LoVo (cell line): ENCODE results near the gene MX2.
"Not testable (repeated sequence)": the region's sequence is repeated elsewhere in the genome, so short reads cannot be mapped to it uniquely, and the experiment has no call there.

Source experiments
- DNase-seq: peaks from one replicate; pipeline ENCODE4 v3.0.0-alpha.2; 2016; ENCODE audit warnings: low spot score

The MX2 gene

DNA sequence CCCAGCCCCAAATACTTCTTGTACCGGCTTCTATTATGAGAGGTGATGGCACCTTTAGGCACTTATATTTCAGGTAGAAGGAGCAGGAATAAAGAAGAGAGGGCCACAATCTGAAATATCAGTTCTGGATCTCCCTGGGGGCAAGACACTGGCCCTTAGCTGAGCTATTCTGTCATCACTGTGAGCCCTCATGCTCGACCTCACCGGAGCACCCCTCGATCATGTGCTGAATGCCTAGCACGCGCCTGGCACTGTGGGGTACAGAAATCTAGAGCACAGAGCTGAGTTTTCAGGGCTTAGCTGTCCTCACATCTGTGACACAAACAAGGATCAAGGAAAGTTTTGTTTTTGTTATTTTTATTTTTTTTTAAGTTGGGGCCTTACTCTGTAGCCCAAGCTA lies 56.6 kb downstream of the MX2 start:
- DNase-seq, result no peak

DNA sequence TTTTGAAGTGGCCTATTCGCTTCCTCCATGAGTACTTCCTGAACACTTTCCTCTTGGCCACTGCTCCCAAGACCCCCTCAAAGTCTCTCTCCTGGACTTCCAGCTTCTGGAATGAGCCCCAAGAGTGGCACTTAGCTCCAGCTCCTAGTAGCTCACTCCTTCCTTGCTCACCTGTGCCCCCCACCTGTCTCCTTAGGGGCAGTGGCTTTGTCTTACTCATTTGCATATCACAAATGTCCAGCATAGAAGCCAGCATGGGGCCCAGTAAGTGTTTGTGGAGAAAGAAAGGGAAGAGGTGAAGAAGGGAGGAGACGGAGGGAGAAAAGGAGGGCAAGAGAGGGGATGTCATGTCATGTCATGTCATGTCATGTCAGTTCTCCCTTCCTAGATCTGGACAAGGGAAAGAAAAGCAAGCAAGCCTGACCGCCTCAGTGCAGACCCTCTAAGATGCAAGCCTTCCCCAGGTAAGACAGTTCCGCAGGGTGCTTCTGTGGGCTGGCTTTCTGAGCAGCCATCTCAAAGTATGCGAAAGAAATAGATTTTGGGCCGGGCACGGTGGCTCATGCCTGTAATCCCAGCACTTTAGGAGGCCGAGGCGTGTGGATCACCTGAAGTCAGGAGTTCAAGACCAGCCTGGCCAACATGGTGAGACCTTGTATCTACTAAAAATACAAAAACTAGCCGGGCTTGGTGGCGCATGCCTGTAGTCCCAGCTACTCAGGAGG lies 57.3 kb downstream of the MX2 start:
- no peak for DNase-seq

DNA sequence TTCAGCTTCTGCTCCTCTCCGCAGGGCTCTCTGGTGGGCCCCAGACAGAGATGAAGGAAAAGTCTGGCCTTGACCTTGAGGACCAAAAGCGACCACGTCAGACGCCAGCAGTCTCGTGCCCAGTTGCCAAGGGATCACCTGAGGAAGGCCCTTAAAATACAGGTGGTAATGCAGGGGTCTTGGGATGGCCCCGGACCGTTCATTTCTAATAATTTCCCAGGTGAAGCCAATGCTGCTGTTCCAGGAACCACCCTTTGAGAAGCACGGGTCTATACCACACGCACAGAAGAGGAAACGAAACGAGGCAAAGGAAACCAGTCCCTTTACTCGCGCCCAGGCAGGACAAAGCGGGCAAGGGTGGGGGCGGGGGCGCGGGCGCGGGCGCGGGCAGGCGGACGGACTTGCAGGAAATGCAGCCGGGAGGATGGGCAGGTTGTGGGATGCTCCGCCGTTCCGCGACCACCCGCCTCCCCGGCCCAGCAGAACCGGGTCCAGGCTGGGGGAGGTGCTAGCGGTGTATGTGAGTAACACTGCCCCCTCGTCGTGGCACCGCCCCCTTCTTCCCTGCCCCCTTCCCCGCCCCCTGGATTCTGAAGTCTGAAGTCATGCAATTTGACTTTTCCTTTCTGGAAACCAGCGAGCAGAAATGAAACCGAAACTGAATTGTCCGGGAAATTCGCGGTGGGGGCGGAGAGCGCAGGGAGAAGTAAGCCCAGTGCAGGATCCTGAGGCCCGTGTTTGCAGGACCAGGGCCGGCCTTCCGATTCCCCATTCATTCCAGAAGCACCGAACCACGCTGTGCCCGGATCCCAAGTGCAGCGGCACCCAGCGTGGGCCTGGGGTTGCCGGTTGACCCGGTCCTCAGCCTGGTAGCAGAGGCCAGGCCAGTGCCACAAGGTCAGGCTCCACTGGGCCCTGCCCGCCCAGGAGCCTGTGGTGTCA lies 58.4 kb downstream of the MX2 start:
- peak; percentile 84 for DNase-seq

DNA sequence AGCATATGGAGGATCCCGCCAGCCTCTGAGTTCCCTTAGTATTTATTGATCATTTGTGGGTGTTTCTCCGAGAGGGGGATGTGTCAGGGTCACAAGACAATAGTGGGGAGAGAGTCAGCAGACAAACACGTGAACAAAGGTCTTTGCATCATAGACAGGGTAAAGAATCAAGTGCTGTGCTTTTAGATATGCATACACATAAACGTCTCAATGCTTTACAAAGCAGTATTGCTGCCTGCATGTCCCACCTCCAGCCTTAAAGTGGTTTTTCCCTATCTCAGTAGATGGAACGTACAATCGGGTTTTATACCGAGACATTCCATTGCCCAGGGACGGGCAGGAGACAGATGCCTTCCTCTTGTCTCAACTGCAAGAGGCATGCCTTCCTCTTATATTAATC lies 59.2 kb downstream of the MX2 start:
- not testable (repeated sequence) for DNase-seq

DNA sequence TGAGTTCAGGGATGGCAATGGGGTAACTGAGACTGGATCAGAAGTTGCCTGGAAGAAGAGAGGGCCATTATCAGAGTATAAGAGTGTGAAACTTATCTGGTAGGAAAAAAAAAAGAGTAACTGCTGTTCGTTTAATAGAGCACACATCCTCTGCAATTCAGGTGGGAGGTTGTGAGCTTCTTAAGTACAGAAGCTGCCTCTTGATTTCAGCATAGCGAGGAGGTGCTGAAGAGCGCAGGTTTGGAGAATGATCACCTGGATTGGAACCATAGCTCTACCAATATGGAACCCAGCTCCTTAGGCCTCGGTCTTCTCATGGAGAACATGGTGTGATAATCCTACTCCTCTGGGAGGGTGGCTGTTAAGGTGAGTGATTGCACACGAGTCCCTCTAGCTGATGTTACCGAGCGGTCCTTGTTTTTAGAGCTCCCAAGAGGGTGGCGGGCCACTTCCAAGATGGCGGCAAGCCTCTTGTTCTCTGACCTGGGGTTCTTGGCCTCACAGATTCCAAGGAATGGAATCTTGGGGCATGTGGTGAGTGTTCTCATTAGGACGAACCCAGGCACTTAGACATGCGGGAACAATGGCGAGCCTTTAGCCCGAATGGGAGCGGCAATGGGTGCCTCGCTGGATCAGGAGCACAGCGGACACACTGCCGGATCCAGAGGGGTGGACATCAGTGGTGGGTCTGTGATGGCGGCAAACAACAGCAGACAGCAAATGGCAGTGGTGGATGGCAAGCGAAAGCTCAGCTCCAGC lies 60.9 kb downstream of the MX2 start:
- no peak for DNase-seq

DNA sequence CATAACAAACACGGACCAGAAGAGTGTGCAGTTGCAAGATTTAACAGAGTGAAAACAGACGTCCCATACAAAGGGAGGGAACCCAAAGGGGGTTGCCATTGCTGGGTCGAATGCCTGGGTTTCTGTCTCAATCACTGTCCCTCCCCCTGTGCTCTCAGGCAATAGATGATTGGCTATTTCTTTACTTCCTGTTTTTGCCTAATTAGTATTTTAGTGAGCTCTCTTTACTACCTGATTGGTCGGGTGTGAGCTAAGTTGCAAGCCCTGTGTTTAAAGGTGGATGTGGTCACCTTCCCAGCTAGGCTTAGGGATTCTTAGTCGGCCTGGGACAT lies 61.4 kb downstream of the MX2 start:
- not testable (repeated sequence) for DNase-seq

DNA sequence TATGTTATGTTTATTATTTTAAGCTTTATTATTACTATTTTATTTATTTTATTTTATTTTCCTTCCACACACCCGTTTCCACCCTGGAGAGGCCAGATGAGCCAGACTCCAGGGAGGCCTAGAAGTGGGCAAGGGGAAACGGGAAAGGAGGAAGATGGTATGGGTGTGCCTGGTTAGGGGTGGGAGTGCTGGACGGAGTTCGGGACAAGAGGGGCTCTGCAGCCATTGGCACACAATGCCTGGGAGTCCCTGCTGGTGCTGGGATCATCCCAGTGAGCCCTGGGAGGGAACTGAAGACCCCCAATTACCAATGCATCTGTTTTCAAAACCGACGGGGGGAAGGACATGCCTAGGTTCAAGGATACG lies 63.7 kb downstream of the MX2 start:
- no peak for DNase-seq

DNA sequence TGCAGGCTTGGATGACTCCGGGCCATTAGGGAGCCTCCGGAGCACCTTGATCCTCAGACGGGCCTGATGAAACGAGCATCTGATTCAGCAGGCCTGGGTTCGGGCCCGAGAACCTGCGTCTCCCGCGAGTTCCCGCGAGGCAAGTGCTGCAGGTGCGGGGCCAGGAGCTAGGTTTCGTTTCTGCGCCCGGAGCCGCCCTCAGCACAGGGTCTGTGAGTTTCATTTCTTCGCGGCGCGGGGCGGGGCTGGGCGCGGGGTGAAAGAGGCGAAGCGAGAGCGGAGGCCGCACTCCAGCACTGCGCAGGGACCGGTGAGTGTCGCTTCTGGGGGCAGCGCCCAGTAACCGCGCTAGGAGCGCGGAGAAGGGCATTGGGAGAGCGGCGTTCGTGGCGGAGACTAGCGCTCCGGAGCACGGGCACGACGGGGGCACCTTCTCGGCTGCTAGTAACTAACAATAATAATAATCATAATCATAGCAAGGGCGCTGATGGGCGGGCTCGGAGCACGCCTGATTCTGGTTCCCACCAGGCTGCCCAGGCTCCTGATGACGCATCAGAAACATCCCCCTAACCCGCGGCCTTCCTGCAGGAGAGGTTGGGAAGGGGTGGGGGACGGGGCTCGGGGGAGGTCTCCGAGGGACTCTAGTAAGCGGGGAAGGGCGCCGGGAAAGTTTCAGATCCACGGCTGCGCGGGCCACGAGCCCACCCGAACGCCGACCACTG lies 64.3 kb downstream of the MX2 start, which contains the start of gene MX1:
Gene MX1 (plus strand): TSS at position 286 of the 722 bp plus-strand sequence. CDS start 5,832 bp downstream, outside the sequence.
- DNase-seq, result peak; percentile 81

DNA sequence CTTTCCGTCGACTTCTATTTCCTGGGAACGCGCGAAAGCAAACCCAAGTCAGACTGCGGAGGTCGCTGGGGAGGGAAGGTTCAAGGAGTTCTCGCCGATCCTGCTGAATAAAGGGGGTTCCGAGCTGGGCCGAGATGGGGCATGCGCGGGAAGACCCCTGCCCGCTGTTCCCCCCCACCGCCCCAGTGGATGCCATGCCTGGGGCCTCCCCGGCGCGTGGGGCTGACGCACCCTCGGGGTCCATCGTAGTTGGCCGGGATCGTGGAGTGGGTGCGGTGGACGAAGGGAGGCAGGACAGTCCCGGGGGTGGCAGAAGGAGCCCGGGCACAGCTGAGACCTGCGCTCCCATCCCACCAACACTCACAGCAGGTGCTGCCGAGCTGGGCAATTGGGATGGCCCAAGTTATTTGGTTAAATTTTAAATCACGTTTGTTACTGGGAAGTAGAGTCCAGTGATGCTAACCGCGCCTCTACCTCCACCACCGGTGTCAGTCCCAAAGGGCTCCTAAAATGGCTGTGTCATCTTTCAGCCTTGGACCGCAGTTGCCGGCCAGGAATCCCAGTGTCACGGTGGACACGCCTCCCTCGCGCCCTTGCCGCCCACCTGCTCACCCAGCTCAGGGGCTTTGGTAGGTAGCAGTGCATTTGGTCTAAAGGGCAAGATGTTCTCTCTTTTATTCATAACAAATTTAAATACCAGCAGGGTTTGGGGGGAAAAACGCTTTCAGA lies 65.0 kb downstream of the MX2 start:
- no peak for DNase-seq

DNA sequence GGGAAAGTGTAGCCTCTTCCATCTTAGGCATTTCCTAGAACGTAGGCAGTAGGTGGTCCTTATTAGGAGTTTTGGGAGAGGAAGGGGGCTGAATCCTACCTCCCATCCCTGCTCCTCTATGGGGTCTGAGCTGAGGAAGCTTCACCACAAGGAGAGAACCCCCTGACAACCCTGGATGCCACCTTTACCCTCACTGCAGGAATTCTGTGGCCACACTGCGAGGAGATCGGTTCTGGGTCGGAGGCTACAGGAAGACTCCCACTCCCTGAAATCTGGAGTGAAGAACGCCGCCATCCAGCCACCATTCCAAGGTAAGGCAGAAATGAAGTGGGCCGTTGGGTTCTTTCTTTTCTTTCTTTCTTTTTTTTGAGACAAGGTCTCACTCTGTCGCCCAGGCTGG lies 65.7 kb downstream of the MX2 start:
- no peak for DNase-seq

DNA sequence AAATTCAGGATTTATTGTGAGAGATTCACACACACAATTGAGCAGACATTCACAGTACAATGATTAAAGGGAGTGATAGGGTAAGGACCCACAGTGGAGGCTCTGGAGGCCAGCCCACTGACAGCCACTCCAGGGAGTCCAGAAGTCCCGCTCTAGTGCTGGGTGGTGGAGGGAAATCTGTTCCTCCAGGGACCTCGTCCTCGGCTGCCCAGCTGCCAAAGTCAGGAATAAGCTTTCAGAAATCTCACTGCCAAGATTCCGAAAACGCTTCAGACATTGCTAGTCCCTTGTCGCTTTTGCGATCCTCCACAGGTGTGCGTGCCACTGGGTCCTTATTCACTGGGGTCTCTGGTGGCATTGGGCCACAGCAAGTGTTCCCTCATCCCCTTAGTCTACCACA lies 66.5 kb downstream of the MX2 start:
- no peak for DNase-seq

DNA sequence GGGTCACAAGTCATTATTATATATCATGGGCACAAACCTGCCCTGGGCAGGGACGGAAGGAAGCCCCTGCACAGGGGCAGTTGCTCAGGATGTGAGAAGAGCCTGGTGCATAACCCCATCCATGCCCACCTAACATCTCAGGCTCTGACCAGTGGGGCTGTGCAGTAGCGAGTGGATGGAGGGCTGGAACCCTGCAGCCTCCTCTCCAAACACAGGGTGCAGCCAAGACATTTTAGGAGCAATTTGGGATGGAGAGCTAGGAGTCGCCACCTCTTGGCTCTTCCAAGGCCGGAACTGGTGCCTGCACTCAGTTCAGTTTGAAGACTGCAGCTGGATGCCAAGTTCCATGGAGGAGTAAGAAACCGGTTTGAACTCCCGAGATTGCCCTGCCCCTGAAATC lies 67.0 kb downstream of the MX2 start:
- DNase-seq, result no peak

DNA sequence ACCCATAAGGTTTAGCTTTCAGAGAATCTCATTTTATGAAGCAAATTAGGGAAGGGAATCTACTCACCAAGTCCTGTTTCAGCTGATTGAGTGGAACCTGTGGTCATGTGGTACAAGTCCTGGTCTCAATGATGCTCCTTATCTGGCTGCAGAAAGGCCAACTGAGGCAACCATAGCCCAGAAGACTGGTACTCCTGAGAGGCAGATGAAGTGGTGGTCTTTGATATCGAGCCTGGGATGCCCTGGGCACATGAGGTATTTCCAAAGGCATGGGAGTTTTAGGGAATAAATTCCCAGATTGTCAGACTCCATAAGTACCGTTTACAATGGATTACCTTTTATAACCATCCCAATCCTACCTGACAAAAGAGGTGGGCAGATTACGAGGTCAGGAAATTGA lies 67.5 kb downstream of the MX2 start:
- no peak for DNase-seq

DNA sequence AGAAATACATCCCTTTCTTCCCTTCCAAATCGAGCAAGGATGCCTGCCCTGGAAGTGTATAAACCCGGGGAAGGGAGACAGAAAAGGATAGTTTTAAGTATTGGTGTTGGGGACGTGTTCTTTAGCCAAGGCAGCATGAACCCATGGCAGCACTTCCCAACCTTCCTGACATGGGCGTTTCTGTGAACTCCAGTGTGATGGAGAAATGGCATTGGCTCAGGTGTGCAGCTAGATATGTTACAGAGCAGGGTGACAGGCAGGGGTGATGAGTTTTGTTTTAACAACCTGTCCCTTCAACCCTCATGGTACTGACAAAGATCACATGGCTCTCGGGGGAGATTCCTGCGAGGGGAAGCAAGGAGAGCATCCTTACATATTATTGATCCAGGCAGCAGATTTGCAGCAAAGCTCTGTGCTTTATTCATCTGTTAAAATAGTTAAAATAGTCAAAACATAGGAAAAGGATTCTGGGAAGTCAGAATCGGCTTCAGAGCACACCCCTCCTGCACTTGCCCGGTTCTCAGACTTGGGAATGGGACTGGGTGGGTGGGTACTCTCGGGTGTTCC lies 68.2 kb downstream of the MX2 start:
- DNase-seq, result no peak

DNA sequence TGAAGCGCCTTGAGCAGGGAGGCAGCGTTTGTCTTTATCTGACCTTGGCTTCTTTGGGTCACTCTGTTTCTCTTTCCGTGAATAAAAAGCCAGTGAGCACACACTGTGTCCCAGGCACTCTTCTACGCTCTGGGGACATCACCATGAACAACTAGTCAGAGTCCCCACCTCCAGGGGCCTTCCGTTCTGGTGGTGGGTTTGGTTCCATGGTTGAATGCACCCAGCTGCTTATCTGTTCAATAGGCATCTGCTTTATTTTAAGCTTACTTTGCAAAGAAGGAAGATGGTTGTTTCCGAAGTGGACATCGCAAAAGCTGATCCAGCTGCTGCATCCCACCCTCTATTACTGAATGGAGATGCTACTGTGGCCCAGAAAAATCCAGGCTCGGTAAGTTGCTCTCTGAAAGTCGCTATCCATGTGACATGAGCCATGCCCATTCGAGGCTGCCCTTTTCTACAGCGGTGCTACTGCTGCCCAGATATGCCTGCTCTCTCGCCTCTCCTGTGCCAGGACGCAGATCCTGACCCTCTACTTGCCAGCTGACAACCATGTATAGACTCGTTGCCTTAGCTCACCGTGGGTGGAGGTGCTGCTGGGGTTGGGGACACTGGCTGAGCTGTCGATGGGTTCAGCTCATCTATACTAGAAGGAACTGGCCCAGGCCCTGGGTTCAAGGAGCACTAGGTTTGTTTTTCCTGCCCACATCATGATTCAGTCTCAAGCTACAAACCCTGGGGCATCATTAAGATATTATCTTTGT lies 70.1 kb downstream of the MX2 start:
- DNase-seq, result no peak

DNA sequence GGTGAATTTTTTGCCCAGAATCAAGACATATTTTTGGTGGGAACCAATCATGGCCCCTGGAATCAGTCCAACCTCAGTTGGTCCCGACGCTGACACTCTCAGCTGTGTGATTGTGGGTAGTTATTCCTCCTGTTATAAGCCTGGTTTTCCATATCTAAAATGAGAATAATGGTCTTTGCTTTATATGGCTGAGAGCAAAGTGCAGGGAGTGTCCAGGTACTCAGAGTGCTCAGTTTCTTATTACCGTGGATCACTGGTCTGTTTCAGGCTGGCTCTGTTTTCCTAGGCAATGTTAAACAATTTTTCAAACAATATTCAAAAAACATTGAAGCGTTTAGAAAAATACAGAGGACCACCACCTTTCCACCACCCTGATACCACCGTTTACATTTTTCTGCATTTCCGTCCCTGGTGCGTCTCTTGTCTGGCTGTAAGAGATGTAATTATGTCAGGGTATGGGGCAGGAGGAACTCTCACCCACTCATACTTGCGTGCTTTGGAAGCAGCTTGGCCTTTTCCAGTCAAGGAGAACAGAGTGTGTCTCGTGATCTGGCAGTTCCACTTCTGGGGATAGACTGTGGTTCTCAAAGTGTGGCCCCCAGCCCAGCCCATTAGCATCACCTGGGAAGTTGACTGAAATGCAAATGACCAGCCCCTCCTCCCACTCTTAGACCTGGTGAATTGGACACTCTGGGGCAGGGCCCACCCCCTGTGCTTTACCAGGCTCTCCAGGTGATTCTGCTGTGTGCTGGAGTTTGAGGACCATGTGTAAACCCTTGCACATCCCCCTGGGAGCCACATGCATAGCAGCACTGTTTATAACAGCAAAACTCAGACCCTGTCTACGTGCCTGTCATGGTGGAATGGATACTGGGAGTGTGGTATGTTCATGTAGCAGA lies 71.0 kb downstream of the MX2 start:
- no peak for DNase-seq

DNA sequence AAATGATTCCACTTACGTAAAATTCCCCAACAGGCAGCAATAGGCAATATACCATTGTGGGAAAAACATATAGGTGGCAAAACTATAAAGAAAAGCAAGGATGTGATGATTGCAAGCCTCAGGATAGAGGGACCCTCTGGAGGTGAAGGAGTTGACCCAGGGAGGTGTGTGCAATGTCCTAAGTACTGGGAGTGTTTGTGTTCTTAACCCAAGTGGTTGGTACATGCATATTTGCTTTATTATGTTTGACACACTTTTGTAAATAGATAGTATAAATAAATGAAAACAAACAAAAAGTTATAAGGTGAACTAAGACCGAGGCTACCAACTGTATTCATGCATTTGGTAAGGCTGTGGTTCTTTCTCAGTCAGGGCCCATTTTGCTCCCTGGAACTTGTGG lies 71.7 kb downstream of the MX2 start:
- DNase-seq, result no peak

DNA sequence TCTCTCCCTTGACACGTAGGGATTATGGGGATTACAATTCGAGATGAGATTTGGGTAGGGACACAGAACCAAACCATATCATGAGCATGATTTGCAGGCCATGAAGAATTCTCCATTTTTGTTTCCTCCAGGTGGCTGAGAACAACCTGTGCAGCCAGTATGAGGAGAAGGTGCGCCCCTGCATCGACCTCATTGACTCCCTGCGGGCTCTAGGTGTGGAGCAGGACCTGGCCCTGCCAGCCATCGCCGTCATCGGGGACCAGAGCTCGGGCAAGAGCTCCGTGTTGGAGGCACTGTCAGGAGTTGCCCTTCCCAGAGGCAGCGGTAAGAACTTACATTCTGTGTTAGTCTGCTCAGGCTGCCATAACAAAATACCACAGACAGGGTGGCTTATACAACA lies 73.9 kb downstream of the MX2 start:
- no peak for DNase-seq

DNA sequence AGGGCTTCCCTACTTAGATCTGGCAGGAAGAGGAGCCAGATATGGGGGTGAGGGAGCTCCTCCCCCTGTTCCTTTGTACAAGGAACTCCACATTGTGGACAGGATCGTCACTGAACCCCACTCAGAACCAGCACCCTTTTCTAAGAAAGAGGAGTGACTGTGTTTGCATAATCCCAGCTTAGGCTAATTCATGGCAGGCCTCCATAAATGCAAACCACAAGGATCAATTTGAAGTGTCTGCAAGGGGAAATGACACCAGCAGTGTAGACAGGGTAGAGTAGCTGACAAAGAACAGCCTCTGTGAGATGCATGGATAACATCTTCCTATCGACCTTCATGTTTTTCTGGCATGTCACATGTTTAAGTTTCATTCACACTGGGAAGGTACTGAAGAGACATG lies 75.9 kb downstream of the MX2 start:
- DNase-seq, result no peak
